Superior temporal gyrus (tissue), 1 donor: ENCODE results near the gene SRM.
"Not testable (repeated sequence)": the region's sequence is repeated elsewhere in the genome, so short reads cannot be mapped to it uniquely, and the experiment has no call there.

Experiments
- DNase-seq: peaks from one replicate; pipeline ENCODE4 v3.0.0-alpha.2; 2016; ENCODE audit errors: extremely low spot score

Gene SRM

DNA sequence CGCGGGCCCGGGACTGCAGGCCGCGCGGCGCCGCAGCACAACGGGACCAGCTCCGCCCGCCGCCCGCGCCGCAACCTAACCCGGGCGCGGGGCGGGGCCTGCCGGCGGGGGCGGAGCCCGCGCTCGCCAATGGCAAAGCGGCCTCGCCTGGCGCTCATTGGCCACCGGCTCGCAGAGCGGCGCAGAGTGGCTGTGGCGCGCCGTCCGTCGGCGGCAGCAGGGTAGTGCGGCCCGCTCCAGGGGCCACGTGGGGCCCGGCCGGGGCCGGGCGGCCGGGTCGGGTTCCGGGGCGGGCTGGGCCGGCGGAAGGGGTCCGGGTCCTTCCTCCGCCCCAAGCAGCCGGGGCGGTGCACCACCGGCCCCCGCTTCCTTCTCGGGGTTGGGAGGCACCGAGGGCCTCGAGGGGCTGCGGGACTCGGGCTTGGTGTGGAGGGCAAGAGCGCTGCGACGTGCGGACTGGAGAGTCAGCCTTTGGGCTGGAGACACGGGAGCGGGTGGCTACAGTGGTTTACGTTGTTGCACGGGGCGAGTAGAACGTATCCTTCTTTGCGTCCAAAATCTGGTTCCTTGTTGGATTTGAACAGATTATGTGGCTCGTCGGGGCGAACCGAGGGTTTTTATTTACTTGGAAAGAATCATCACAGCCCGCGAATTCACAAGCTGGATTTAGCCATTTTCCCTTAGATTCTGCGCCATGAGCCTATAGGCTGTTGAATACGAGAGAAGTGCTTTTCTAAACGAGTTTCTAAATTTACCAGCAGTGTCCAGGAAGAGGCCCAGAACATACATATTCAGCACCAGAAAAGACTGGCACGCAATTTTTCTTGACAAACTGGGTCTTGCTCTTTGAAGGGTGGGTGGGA lies at the start of gene SRM:
SRM (minus strand) TSS at position 51 of the 863 bp plus-strand sequence. CDS start 75 bp downstream, outside the sequence.
- peak; percentile 89 for DNase-seq

GRCh38 chr1:11109047-11109760 lies 49.4 kb upstream of the SRM start:
- peak; percentile 51 for DNase-seq

- DNase-seq = no peak
Measured at GRCh38 chr1:11107599-11107998, 47.8 kb upstream of the SRM start.

GRCh38 chr1:11105586-11105985 lies 45.8 kb upstream of the SRM start:
- no peak for DNase-seq

- DNase-seq = no peak
Measured at GRCh38 chr1:11101347-11101746, 41.5 kb upstream of the SRM start.

- DNase-seq = not testable (repeated sequence)
Measured at GRCh38 chr1:11100806-11101205, 41.0 kb upstream of the SRM start.

- no peak for DNase-seq
Measured at GRCh38 chr1:11100149-11100493, 40.3 kb upstream of the SRM start.

- peak; percentile 94 for DNase-seq
Measured at GRCh38 chr1:11099310-11100148, 39.7 kb upstream of the SRM start, which contains the start of gene EXOSC10. Gene EXOSC10, minus strand, starts transcription at chr1:11099869. Its CDS starts 38 bp downstream, at chr1:11099831.

DNA sequence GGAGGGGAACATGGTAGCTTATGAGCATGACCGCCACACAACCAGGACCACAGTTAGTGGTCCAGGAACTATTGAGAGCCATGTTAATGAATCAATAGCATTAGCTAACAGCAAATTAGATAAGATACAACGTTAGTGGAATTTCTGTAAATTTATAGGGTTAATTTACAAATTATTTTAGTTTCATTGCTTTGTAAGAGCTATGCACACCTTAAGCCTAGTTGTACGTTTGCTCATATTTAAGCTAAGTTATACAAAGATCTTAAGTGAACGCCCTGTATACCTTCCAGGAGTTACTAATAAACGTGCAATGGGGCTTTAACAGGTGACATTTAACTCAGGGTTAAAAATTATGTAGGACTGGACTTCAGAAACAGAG lies 39.1 kb upstream of the SRM start:
- no peak for DNase-seq

- not testable (repeated sequence) for DNase-seq
Measured at GRCh38 chr1:11083784-11084183, 24.0 kb upstream of the SRM start.

- DNase-seq = no peak
Measured at GRCh38 chr1:11080931-11081330, 21.1 kb upstream of the SRM start.

DNA sequence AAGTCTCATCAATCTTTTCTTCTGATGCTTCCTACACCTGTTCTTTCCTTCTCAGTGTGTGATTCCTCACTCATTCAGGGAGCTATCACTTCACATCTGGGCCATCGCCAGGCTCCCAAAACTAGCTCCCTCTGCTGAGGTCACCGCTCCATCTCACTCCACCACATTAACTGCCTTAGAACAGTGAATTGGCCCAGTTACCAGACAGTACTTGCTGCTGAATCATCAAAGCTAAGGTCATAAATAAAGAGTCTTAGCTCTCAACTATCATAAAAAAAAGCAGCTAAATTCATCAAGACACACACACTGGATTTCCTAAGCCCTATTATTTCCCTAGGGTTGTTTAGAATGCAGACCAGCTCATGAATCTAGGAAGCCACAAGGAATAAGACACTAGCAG lies 18.8 kb upstream of the SRM start:
- no peak for DNase-seq

GRCh38 chr1:11073398-11073797 lies 13.6 kb upstream of the SRM start:
- not testable (repeated sequence) for DNase-seq

DNA sequence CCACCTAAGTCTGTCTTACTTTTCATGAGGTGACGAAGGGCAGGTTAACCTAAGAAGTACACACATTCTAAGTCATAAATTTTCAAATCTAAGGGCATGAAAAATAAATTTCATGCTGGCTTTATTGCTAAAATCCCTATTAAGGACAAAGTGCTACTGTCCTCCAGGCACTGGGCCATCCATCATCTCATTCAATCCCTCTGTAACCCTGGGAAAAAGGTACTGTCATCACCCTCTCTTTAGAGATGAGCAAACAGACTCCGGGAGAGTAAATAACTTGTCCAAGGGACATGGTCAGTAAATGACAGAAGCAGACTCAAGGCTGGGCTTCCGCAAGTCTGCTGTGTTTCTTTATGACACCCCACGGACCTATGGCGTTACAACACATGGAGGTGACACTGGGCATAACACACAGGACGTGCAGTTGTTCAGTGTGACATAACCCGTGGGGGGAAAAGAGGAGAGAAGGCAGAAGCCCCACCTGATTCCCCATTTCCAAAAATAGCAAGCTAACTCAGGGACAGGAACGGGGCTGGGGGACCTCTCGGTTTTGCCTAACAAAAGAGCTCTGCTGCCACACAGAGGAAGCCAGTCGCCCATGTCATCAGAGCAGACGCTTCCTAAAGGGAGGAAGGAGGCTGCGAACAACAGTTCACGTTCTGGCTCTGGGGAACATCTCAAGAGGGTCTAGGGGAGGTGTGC lies 12.5 kb upstream of the SRM start:
- no peak for DNase-seq

GRCh38 chr1:11071463-11072215 lies 11.8 kb upstream of the SRM start:
- no peak for DNase-seq

DNA sequence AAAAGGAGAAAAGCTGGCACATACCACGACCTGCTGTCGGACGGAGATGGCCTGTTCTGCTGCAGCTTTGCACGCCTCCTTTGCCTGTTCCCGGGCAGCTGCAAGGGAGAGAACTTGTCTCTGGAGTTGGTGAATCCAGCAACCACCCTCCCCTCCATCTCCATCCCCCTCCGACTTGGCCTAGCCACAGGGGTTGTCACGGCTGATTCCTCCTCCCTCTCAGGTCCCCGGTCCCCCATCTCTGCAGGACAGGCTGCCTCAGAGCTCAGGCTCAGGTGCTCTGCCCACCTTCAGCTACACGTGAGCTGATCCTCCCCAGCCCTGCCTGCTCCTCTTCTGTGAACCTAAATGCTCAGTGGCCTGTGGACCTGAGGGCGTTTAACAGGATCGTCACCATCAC lies 11.1 kb upstream of the SRM start:
- no peak for DNase-seq

GRCh38 chr1:11068600-11069473 lies 9.0 kb upstream of the SRM start:
- no peak for DNase-seq

DNA sequence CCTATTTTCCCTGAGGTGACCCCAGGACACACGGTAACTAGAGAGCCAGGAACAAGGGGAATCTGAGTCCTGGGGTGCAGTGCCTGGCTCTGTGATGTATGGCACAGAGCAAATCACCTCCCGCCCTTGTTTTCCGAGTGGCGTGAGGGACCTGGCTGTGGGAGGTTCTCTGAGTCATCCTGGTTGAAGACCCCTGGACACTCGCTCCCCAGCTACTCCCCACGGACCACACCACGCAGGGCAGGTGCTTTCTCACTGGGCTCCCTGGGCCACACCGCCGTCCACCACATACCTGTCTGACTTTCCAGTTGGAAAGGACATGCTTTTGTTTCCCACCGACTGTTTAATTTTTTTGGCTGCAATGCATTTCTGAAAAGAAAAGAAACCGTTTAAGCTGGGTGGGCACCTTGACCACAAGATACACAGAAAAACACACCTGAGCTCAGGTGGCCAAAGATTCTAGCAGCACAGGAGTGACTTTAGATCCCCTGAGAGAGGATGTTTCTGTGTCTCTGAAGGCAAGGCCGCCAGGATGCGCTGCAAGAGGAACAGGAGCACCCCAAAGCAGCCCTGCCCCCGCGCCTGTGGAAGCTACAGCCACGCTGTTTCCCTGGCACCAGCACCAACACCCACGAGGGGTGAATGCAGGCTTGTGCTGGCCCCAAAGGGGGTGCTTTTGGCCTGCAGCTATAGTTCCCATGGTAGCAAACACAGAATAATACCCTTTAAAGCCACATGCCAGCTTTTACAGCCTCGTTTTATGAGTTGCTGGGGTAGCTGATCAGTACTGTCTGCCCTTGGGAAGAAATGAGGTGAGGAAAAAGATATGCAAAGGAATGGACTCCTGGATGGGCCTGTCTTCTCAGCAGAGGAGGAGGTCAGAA lies 8.1 kb upstream of the SRM start:
- peak; percentile 12 for DNase-seq

DNA sequence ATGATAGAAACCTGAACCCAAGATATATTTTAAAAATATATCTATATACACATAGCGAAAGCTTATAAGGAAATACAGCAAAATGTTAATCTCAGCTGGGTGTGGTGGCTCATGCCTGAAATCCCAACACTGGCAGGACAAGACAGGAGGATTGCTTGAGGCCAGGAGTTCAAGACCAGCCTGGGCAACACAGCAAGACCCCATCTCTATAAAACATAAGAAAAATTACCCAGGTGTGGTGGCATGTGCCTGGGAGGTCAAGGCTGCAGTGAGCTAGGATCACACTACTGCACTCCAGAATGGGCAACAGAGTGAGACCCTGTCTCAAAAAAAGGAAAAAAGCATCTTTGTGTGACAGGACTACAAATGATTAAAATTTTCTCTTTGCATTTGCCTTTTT lies 6.0 kb upstream of the SRM start:
- DNase-seq = no peak
